GM12872 (cell line): Measurements from ENCODE around the gene PIANP.

Experiments used
- CTCF ChIP-seq: IDR thresholded peaks from 3 replicates; pipeline ENCODE4 v1.5.1; 2011; ENCODE audit warnings: low read depth, mild to moderate bottlenecking, low read length, moderate library complexity; ENCODE audit not compliant: insufficient read depth

PIANP gene

GRCh38 chr12:6692888-6693287, 7.7 kb downstream of the PIANP start:
- TF ChIP-seq CTCF: no peak

- TF ChIP-seq CTCF: no peak
Observed at GRCh38 chr12:6691473-6691872, 9.1 kb downstream of the PIANP start.

- TF ChIP-seq CTCF: no peak
Observed at GRCh38 chr12:6688999-6689882, 11.4 kb downstream of the PIANP start, which contains the start of gene ZNF384. TSS of gene ZNF384 (minus strand) at chr12:6689375. CDS start at chr12:6679520, 9,855 bp downstream.

GRCh38 chr12:6688543-6688998, 12.0 kb downstream of the PIANP start:
- TF ChIP-seq CTCF: no peak

- TF ChIP-seq CTCF: no peak
Observed at GRCh38 chr12:6685814-6686213, 14.8 kb downstream of the PIANP start.

- peak; percentile 62 for TF ChIP-seq CTCF
Observed at GRCh38 chr12:6684609-6685008, 16.0 kb downstream of the PIANP start.

GRCh38 chr12:6676962-6677361, 23.7 kb downstream of the PIANP start:
- no peak for TF ChIP-seq CTCF
